ENCODE data around the gene MTUS2.

GRCh38 chr13:29418026-29418425 is 597.9 kb downstream of the MTUS2 start:
- TF ChIP-seq CTCF (IDR thresholded peaks at IDR 0.05): no peak
- TF ChIP-seq POLR2A (IDR thresholded peaks at IDR 0.05): no peak

Measured in stomach (tissue), 4 donors.